HUES6 (cell line): ENCODE measurements around the gene APOL2.
"Not testable (repeated sequence)": the region's sequence is repeated elsewhere in the genome, so short reads cannot be mapped to it uniquely, and the experiment has no call there.

Experiments
- H3K27ac ChIP-seq: 2 replicates; pipeline ENCODE4 v1.7.0; 2013; ENCODE audit warnings: low read depth, mild to moderate bottlenecking, low read length, inconsistent platforms
- H3K27me3 ChIP-seq: 2 replicates; pipeline ENCODE4 v1.6.1; 2013; ENCODE audit warnings: low read length; ENCODE audit not compliant: control insufficient read depth, insufficient read depth
- H3K36me3 ChIP-seq: 2 replicates; pipeline ENCODE4 v1.6.1; 2013; ENCODE audit warnings: low read length; ENCODE audit not compliant: control insufficient read depth, insufficient read depth
- H3K4me1 ChIP-seq: 2 replicates; pipeline ENCODE4 v1.6.1; 2013; ENCODE audit warnings: low read length; ENCODE audit not compliant: control insufficient read depth, insufficient read depth
- H3K4me3 ChIP-seq: 2 replicates; pipeline ENCODE4 v1.5.1; 2013; ENCODE audit warnings: low read depth, low read length
- H3K9ac ChIP-seq: one replicate; pipeline ENCODE4 v1.6.1; 2013; ENCODE audit warnings: mild to moderate bottlenecking, low read length
- H3K9me3 ChIP-seq: 2 replicates; pipeline ENCODE4 v1.6.1; 2013; ENCODE audit warnings: low read depth, low read length; ENCODE audit not compliant: control insufficient read depth, insufficient read depth

The APOL2 gene

DNA sequence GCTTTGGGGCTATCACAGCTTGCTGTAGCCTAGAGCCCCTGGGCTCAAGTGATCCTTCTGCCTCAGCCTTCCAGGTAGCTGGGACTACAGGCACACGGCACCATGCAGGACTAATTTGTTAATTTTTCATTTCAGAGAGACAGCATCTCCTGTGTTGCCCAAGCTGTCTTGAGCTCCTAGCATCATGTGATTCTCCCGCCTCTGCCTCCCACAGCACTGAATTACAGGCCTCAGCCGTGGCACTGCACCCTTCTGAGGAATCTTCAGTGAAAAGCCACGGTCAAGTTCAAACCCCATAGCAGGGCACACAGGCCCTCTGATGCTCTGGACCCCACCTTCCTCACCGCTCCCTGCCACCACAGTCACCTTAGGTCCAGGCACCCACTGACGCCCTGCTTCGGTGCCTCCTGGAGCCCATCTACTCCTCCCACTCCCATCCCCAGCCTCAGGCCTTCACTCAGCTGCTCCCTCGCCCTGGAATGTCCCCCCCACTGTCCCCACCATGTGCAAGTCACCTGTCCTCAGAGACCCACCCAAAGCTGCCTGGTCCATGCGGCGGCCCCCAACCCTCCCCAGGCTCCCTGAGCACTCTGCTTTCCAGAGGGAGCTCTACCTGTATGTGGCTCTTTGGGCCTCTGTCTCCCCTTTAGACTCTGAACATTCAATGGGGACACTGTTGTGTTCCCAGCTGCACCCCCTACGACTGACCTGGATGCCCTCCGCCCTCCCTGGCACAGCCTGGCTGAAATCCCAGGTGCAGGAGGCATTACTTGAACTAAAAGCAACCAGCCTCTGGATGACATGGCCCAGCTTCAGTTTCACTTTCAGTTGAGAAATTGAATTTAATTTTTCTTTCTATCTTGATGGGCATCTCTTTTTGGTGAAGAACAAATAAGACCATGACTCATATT lies 1.6 kb downstream of the APOL2 start:
- H3K9me3 ChIP-seq: no peaks in the 10 kb centered on the region
- peaks cover 5% of the 10 kb centered on the region; the same call in 1 of the 2 replicates for H3K36me3 ChIP-seq
- no peak overlapping the region for H3K27ac ChIP-seq
- peaks cover 15% of the 10 kb centered on the region for H3K4me1 ChIP-seq
- no peak overlapping the region for H3K4me3 ChIP-seq
- H3K9ac ChIP-seq: no peak overlapping the region
- H3K27me3 ChIP-seq: no peaks in the 10 kb centered on the region

- H3K9me3 ChIP-seq: no peaks in the 10 kb centered on the region
- no peaks in the 10 kb centered on the region for H3K27me3 ChIP-seq
- H3K4me1 ChIP-seq: peaks cover 15% of the 10 kb centered on the region
- H3K9ac ChIP-seq: no peak overlapping the region
- H3K4me3 ChIP-seq: no peak overlapping the region
- peaks cover 5% of the 10 kb centered on the region; the same call in 1 of the 2 replicates for H3K36me3 ChIP-seq
- no peak overlapping the region for H3K27ac ChIP-seq
Measured at GRCh38 chr22:36236388-36237319, 2.7 kb downstream of the APOL2 start.

- Histone ChIP-seq H3K27ac (no peak overlapping the region), H3K9me3 (no peaks in the 10 kb centered on the region), H3K36me3 (peaks cover 5% of the 10 kb centered on the region; the same call in 1 of the 2 replicates), H3K4me1 (peaks cover 15% of the 10 kb centered on the region), H3K9ac (no peak overlapping the region), H3K27me3 (no peaks in the 10 kb centered on the region), H3K4me3 (no peak overlapping the region)
Measured at GRCh38 chr22:36235585-36235984, 3.7 kb downstream of the APOL2 start.

DNA sequence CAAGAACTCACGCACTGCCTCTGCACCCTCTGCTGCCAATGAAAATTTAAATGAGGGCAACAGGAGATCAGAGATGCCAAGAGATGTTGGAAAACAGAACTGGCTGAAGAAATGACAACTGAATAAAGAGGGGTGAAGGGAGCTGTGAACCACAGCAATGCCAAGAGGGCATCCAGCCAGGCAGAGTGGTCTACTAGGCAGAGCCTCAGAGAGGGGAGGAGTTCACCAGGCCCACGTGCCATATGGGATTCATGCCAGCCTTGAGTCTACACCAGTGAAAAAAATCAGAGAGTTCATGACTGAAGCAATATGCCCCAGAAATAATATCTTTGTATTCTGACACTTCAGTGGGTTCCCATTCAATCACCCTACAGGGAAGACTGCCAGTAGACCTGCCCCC lies 4.4 kb downstream of the APOL2 start:
- Histone ChIP-seq H3K9ac (no peak overlapping the region), H3K4me3 (no peak overlapping the region), H3K27ac (no peak overlapping the region), H3K9me3 (no peaks in the 10 kb centered on the region), H3K27me3 (no peaks in the 10 kb centered on the region), H3K36me3 (peaks cover 8% of the 10 kb centered on the region; the same call in 1 of the 2 replicates), H3K4me1 (peaks cover 14% of the 10 kb centered on the region)

DNA sequence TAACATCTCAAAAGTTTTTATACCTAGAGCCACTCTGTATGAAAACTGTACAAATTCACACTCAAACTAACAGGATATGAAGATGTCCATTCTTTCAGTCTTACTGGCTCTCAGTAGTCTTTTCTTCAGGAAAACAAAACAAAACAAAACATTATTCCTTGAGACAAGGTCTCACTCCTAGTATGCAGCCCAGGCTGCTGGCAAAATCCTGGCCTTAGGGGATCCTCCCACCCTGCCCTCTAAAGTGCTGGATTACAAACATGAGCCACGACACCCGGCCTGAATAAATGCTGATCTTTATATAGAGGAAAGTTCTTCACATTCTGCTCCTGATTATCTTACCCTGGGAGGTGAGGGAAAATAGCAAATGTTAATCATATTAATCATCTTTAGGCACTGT lies 5.1 kb downstream of the APOL2 start:
- Histone ChIP-seq H3K36me3 (peaks cover 9% of the 10 kb centered on the region; the same call in 1 of the 2 replicates), H3K27me3 (no peaks in the 10 kb centered on the region), H3K9ac (no peak overlapping the region), H3K4me3 (no peak overlapping the region), H3K27ac (no peak overlapping the region), H3K4me1 (peaks cover 8% of the 10 kb centered on the region; the same call in 1 of the 2 replicates), H3K9me3 (no peaks in the 10 kb centered on the region)

DNA sequence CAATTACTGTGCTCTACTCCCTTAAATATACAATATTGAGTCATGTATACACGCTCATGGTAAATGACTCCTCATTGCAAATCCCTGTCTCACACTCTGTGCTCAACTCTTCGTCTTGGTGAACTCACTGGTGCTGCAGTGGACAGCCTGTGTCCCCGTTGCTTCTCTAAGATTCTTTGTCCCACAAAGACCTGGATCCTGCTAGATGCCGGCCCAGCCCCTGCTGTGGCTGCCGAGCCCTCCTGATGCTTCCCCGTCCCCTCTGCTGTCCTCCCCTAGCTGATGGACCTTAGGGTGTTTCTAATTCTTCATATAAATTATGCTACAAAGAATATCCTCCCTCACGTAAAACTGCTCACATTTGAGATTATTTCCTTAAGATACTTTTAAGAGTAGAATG lies 5.5 kb downstream of the APOL2 start:
- Histone ChIP-seq H3K9me3 (no peaks in the 10 kb centered on the region), H3K9ac (no peak overlapping the region), H3K4me1 (peaks cover 4% of the 10 kb centered on the region; the same call in 1 of the 2 replicates), H3K27ac (no peak overlapping the region), H3K27me3 (no peaks in the 10 kb centered on the region), H3K4me3 (no peak overlapping the region), H3K36me3 (peaks cover 9% of the 10 kb centered on the region; the same call in 1 of the 2 replicates)

GRCh38 chr22:36232715-36233401 lies 6.5 kb downstream of the APOL2 start:
- Histone ChIP-seq H3K4me3 (no peak overlapping the region), H3K27me3 (no peaks in the 10 kb centered on the region), H3K27ac (no peak overlapping the region), H3K4me1 (no peaks in the 10 kb centered on the region; the same call in 1 of the 2 replicates), H3K9me3 (no peaks in the 10 kb centered on the region), H3K9ac (no peak overlapping the region), H3K36me3 (peaks cover 15% of the 10 kb centered on the region; the same call in 1 of the 2 replicates)

DNA sequence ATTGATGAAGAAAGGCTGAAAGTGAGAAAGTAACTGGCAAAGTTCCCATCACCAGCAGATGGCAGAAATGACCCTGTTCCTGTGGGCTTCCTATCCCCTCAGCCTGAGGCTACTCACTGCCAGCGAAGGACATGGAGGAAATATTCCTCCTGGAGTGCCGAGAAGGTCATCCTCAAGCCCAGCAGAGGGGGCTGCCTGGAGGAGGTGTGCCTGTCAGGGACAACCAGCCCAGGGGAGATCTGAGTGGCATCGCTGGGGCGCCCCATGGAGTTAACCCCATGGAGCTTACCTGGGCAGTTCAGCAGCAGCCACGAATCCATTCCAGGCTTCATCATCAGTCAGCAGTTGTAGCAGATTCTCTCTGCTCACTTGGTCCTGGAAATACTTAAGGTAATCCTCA lies 8.3 kb downstream of the APOL2 start:
- not testable (repeated sequence) for H3K9ac ChIP-seq, H3K4me1 ChIP-seq, H3K9me3 ChIP-seq, H3K27ac ChIP-seq, H3K4me3 ChIP-seq, H3K27me3 ChIP-seq
- peaks cover 15% of the 10 kb centered on the region; the same call in 1 of the 2 replicates for H3K36me3 ChIP-seq

DNA sequence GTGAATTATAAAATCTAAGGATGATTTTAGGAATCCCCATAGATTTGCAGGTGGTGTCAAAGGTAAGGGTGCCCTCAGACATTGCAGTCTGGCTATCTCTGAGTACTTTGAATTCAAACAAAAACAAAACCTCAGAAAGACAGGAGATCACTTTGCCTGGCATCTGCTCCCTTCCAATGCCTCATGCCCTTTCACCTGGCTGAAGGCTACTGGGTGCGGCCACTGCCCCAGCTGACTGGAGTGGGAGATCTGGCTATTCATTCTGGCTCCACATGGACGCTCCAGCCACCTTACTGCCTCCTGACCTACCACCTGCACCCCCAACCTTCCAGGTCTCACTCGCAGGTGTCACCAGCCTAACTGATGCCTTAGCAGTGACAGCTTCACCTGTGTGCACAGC lies 9.7 kb downstream of the APOL2 start:
- peaks cover 15% of the 10 kb centered on the region; the same call in 1 of the 2 replicates for H3K36me3 ChIP-seq

GRCh38 chr22:36228944-36229343 lies 10.4 kb downstream of the APOL2 start:
- Histone ChIP-seq H3K4me3 (no peak overlapping the region), H3K36me3 (peaks cover 15% of the 10 kb centered on the region; the same call in 1 of the 2 replicates), H3K9ac (no peak overlapping the region)

More for the DNA sequence above, 9.7 kb downstream of the APOL2 start:
- not testable (repeated sequence) for H3K4me1 ChIP-seq, H3K9me3 ChIP-seq, H3K27me3 ChIP-seq, H3K4me3 ChIP-seq, H3K9ac ChIP-seq, H3K27ac ChIP-seq

More at GRCh38 chr22:36228944-36229343, 10.4 kb downstream of the APOL2 start:
- H3K9me3 ChIP-seq: no peaks in the 10 kb centered on the region
- H3K4me1 ChIP-seq: no peaks in the 10 kb centered on the region; the same call in 1 of the 2 replicates
- H3K27me3 ChIP-seq: no peaks in the 10 kb centered on the region
- H3K27ac ChIP-seq: no peak overlapping the region
